Thymus (tissue), 11 donors: Measurements from ENCODE around the gene S100A13. TPM values are rescaled to one million over a fixed set of nuclear protein-coding genes. Genes with fewer than 3 reads are reported as not detected.
A peak's percentile ranks its signal among the peaks of the same experiment; 100 is the strongest.

Source experiments
- DNase-seq, 9 donors: peaks; one replicate each; pipeline ENCODE4 v3.0.0-alpha.2; 2013; ENCODE audit warnings: low spot score in 9 of 9, low read depth in 6 of 9, missing footprints in 1 of 9
- H3K27ac ChIP-seq, 2 donors: one replicate each; pipeline ENCODE4 v1.5.1; 2013; ENCODE audit warnings: control low read depth in 1 of 2, low read depth in 1 of 2, low read length in 1 of 2, mild to moderate bottlenecking in 1 of 2, moderate library complexity in 1 of 2
- H3K27me3 ChIP-seq, 2 donors: one replicate each; pipeline ENCODE4 v1.5.1; 2013; ENCODE audit warnings: low read length in 1 of 2; ENCODE audit not compliant: control insufficient read depth in 2 of 2, insufficient read depth in 1 of 2
- H3K36me3 ChIP-seq, 2 donors: one replicate each; pipeline ENCODE4 v1.5.1; 2013; ENCODE audit warnings: low read length in 1 of 2, mild to moderate bottlenecking in 1 of 2, moderate library complexity in 1 of 2; ENCODE audit not compliant: control insufficient read depth in 2 of 2, insufficient read depth in 2 of 2
- H3K4me1 ChIP-seq, 2 donors: one replicate each; pipeline ENCODE4 v1.5.1; 2013; ENCODE audit warnings: low read length in 2 of 2; ENCODE audit not compliant: control insufficient read depth in 2 of 2, insufficient read depth in 2 of 2
- H3K4me3 ChIP-seq, 2 donors: one replicate each; pipeline ENCODE4 v1.5.1; 2013; ENCODE audit warnings: low read length in 2 of 2, control low read depth in 1 of 2, mild to moderate bottlenecking in 1 of 2
- H3K9me3 ChIP-seq, 2 donors: one replicate each; pipeline ENCODE4 v1.5.1; 2013; ENCODE audit warnings: low read length in 1 of 2, mild to moderate bottlenecking in 1 of 2; ENCODE audit not compliant: control insufficient read depth in 2 of 2, insufficient read depth in 1 of 2
- WGBS: extraction: QIAGEN DNeasy Blood & Tissue Kit; methylation state at CpG from one replicate; pipeline ENCODE4 v1.1.7; 2013; 5-methylcytosine and 5-hydroxymethylcytosine counted together
- polyA plus RNA-seq: library from polyadenylated mRNA; stranded (reverse); fragments of 200-250 nt; gene quantifications from one replicate; pipeline ENCODE4 v1.2.3, GENCODE V29; 2013
- total RNA-seq: library from RNA; stranded (reverse); fragments of 120-200 nt; gene quantifications from one replicate; pipeline ENCODE4 v1.2.4, GENCODE V29; 2013
- donor health status: healthy.

Gene S100A13
- total and polyA plus RNA-seq, 2 donors, result 32.0 to 96.1 TPM

DNA sequence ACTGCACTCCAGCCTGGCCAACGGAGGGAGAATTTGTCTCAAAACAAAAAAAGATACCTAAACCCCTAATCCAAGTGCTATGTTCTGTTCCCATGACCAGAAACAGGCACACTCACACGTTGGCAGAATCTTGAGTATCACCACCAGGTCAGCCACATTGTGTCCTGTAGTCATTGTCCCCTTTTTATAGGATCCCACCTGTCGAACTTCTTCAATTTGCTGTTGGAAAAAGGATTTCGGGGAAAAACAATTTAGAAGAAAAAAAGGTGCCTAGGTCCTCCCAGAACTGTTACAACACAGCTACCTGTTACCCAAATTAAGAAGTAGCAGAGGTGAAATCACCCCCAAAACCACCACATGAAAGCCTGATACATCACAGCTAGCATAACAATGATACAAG is 40.1 kb upstream of the S100A13 start:
- H3K36me3 ChIP-seq, result peaks cover 48 to 76% of the 10 kb centered on the region in 2 donors
- 97% methylated on average over 4 of the region's 4 CpGs for WGBS
- H3K9me3 ChIP-seq, result peaks cover 0 to 3% of the 10 kb centered on the region in 2 donors
- no peaks in the 10 kb centered on the region for H3K27me3 ChIP-seq
- H3K4me1 ChIP-seq, result peaks cover 9 to 12% of the 10 kb centered on the region in 2 donors
- H3K4me3 ChIP-seq, result no peak overlapping the region
- DNase-seq, result no peak
- no peak overlapping the region for H3K27ac ChIP-seq

DNA sequence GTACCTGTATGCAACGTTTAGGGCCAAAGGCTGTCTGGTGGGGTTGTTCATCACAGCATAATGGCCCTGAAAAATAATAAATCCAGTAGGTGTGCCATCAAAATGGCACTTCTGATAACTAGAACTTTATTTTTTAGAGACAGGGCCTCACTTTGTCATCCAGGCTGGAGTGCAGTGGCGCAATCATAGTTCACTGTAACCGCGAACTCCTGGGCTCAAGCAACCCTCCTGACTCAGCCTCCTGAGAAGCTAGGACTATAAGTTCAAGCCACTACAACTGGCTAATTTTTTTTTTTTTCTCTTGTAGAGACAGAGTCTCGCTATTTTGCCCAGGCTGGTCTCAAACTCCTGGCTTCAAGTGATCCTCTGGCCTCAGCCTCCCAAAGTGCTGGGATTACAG is 35.9 kb upstream of the S100A13 start:
- Histone ChIP-seq H3K4me1 (peaks cover 8 to 11% of the 10 kb centered on the region in 2 donors), H3K27ac (no peak overlapping the region), H3K27me3 (no peaks in the 10 kb centered on the region), H3K4me3 (no peak overlapping the region), H3K9me3 (no peaks in the 10 kb centered on the region), H3K36me3 (peaks cover 60 to 74% of the 10 kb centered on the region in 2 donors)
- DNase-seq, result no peak
- 97% methylated on average over 5 of the region's 5 CpGs for WGBS

- peaks cover 54 to 65% of the 10 kb centered on the region in 2 donors for H3K36me3 ChIP-seq
- H3K27me3 ChIP-seq, result no peaks in the 10 kb centered on the region
- H3K4me3 ChIP-seq, result no peak overlapping the region
- no peak overlapping the region for H3K27ac ChIP-seq
- no peak for DNase-seq
- no peaks in the 10 kb centered on the region for H3K9me3 ChIP-seq
- peaks cover 8 to 13% of the 10 kb centered on the region in 2 donors for H3K4me1 ChIP-seq
- WGBS, result 95% methylated on average over 2 of the region's 2 CpGs
Measured at GRCh38 chr1:153662269-153662668, 35.0 kb upstream of the S100A13 start.

- WGBS, result 84% methylated on average over 9 of the region's 9 CpGs
- Histone ChIP-seq H3K9me3 (no peaks in the 10 kb centered on the region), H3K4me1 (peaks cover 8 to 13% of the 10 kb centered on the region in 2 donors), H3K4me3 (no peak overlapping the region), H3K36me3 (peaks cover 43 to 54% of the 10 kb centered on the region in 2 donors), H3K27ac (no peak overlapping the region), H3K27me3 (no peaks in the 10 kb centered on the region)
- no peak for DNase-seq
Measured at GRCh38 chr1:153661111-153661708, 33.9 kb upstream of the S100A13 start.

DNA sequence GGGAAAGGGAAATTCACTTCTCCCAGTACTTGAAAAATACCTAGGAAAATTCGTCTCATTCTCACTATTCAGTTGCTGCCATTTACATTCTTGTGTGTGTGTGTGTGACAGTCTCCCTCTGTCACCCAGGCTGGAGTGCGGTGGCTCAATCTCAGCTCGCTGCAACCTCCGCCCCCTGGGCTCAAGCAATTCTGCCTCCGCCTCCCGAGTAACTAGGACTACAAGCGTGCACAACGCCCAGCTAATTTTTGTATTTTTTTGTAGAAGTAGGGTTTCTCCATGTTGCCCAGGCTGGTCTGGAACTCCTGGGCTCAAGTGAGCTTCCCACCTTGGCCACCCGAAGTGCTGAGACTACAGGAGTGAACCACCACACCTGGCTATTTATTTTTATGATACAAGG is 32.4 kb upstream of the S100A13 start:
- Histone ChIP-seq H3K4me3 (no peak overlapping the region), H3K36me3 (peaks cover 35 to 39% of the 10 kb centered on the region in 2 donors), H3K27me3 (no peaks in the 10 kb centered on the region), H3K4me1 (peaks cover 8 to 13% of the 10 kb centered on the region in 2 donors), H3K27ac (no peak overlapping the region), H3K9me3 (no peaks in the 10 kb centered on the region)
- DNase-seq, result no peak
- WGBS, result 95% methylated on average over 9 of the region's 9 CpGs

DNA sequence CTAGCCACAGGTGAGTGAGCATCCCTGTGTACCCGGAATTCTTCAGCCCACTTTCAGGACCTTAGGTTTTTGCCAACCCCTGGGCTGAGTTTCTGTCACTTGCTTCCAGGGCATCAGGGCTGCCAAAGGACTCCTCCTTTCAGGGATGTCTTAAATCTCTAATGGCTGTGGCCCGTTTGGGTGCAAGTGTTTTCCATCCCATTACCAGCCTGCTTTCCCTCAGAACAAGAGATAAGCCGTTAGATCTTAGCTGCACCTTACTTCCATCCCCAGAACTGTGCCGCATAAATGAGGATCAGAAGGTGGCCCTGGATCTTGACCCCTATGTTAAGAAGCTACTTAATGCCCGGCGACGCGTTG is 31.9 kb upstream of the S100A13 start:
- H3K4me1 ChIP-seq, result peaks cover 8 to 13% of the 10 kb centered on the region in 2 donors
- 61% methylated on average over 8 of the region's 8 CpGs for WGBS
- H3K36me3 ChIP-seq, result peaks cover 30 to 34% of the 10 kb centered on the region in 2 donors
- H3K9me3 ChIP-seq, result no peaks in the 10 kb centered on the region
- H3K27ac ChIP-seq, result peak overlapping the region; percentile 93 to 96
- H3K27me3 ChIP-seq, result no peaks in the 10 kb centered on the region
- DNase-seq, result no peak
- H3K4me3 ChIP-seq, result peak overlapping the region; percentile 67 to 80

- no peaks in the 10 kb centered on the region for H3K27me3 ChIP-seq
- 3% methylated on average over 53 of the region's 53 CpGs for WGBS
- peak; percentile 72 to 95 (median 84) for DNase-seq
- H3K9me3 ChIP-seq, result no peaks in the 10 kb centered on the region
- peaks cover 28 to 30% of the 10 kb centered on the region in 2 donors for H3K36me3 ChIP-seq
- H3K27ac ChIP-seq, result peak within 1 kb of the TSS; percentile 93 to 96
- H3K4me3 ChIP-seq, result peak within 1 kb of the TSS; percentile 67 to 80
- H3K4me1 ChIP-seq, result peaks cover 8 to 13% of the 10 kb centered on the region in 2 donors
Measured at GRCh38 chr1:153658400-153659174, 31.3 kb upstream of the S100A13 start, which contains the start of gene SNAPIN. SNAPIN (plus strand) TSS chr1:153658703; CDS start chr1:153658744, 41 bp downstream.

DNA sequence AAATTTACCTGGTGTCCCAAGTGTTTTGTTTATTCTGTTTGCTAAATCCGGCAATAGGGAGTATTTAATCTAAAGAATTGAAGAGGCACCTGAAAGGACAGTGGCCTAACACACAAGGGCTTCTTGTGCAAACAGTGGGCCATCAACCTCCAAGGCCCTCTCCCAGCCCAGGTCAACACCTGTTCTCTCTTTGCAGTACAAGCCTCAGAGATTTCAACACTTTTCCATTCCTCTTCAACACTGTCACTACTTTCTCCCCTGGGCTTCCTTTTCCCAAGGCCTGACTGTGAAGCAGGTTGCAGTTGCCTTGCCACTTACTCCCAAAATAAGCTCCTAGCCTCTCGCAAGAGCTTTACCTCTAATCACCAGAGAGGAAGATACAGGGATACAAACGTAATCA is 28.0 kb upstream of the S100A13 start:
- peaks cover 2 to 3% of the 10 kb centered on the region in 2 donors for H3K36me3 ChIP-seq
- no peak overlapping the region for H3K27ac ChIP-seq
- no peak for DNase-seq
- 97% methylated on average over 3 of the region's 3 CpGs for WGBS
- H3K4me1 ChIP-seq, result peaks cover 8 to 17% of the 10 kb centered on the region in 2 donors
- no peaks in the 10 kb centered on the region for H3K9me3 ChIP-seq
- H3K27me3 ChIP-seq, result no peaks in the 10 kb centered on the region
- no peak overlapping the region for H3K4me3 ChIP-seq

DNA sequence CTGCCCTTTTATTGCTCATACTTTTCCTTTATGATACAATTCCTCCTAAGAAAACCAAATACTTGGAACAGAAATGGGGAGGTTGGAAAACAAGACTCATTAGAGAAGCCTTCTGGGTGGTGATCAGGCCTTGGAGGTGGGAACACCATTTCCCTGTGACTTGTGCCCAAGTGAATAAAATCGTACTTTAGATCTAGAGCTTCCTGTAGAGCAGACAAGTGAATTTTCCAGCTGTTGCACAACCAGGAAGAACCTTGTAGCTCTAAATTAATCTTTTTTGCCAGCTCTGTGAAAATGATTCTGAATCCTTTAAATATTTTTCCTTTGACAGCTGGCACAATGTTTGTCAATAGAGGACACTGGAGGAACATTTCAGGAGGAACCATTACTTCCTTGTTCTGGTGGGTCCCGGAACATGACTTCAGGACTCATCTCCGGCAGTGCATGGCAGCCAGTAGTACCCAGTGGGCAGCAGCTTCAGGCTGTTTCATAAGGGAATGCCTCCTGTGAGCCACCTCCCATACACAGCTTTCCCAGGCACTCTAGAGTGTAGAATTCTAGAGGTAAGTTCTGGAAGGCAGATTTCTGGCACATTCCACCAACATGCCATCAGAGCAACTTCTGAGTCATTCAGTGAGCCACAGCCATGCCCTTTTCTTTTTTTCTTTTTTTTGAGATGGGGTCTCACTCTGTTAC is 25.6 kb upstream of the S100A13 start:
- Histone ChIP-seq H3K4me3 (no peak overlapping the region), H3K4me1 (peaks cover 14 to 23% of the 10 kb centered on the region in 2 donors), H3K9me3 (no peaks in the 10 kb centered on the region), H3K36me3 (no peaks in the 10 kb centered on the region), H3K27me3 (no peaks in the 10 kb centered on the region), H3K27ac (no peak overlapping the region)
- no peak for DNase-seq
- WGBS, result 85% methylated on average over 3 of the region's 3 CpGs
